Suppressor macrophage (primary cell): ENCODE results near the gene CMTM4.

Source experiments
- DNase-seq, 4 experiments: peaks; one replicate each; pipeline ENCODE4 v3.0.0-alpha.2; 2020 to 2022
- total RNA-seq, 17 experiments: gene quantifications; one replicate each; lab custom pipeline; 2026; ENCODE audit warnings: mixed read lengths in 6 of 17, inconsistent platforms in 3 of 17; lab: John Stamatoyannopoulos, UW

CMTM4 gene
- total RNA-seq: 3.0 to 27.1 (median 16.7) reads per million in 17 experiments

GRCh38 chr16:66696669-66697630 lies at the start of gene CMTM4:
TSS of gene CMTM4 (minus strand) at chr16:66696743. CDS start at chr16:66696525, 218 bp downstream.
- DNase-seq: peak; percentile 85 to 97 (median 92)

GRCh38 chr16:66746048-66746447 lies 49.5 kb upstream of the CMTM4 start:
- DNase-seq: peak in 3 of 4 experiments; percentile 15 to 18 (median 16)

GRCh38 chr16:66741950-66742808 lies 45.6 kb upstream of the CMTM4 start:
- DNase-seq: peak in 2 of 4 experiments; percentile 22 to 31

- peak; percentile 63 to 84 (median 79) for DNase-seq
These were observed 44.8 kb upstream of the CMTM4 start for GRCh38 chr16:66741169-66741900.

GRCh38 chr16:66740533-66740932 lies 44.0 kb upstream of the CMTM4 start:
- peak in 3 of 4 experiments; percentile 40 to 58 (median 42) for DNase-seq

GRCh38 chr16:66740010-66740409 lies 43.5 kb upstream of the CMTM4 start:
- peak; percentile 41 to 53 (median 47) for DNase-seq

- no peak for DNase-seq
These were observed 39.3 kb upstream of the CMTM4 start for GRCh38 chr16:66735891-66736290.

GRCh38 chr16:66731101-66731500 lies 34.6 kb upstream of the CMTM4 start:
- no peak for DNase-seq

- no peak for DNase-seq
These were observed 32.3 kb upstream of the CMTM4 start for GRCh38 chr16:66728804-66729203.

GRCh38 chr16:66728117-66728787 lies 31.7 kb upstream of the CMTM4 start:
- peak; percentile 38 to 86 (median 67) for DNase-seq

GRCh38 chr16:66720766-66721165 lies 24.2 kb upstream of the CMTM4 start:
- no peak for DNase-seq

GRCh38 chr16:66719246-66719645 lies 22.7 kb upstream of the CMTM4 start:
- no peak for DNase-seq

GRCh38 chr16:66717776-66718175 lies 21.2 kb upstream of the CMTM4 start:
- no peak for DNase-seq

GRCh38 chr16:66717112-66717675 lies 20.7 kb upstream of the CMTM4 start:
- peak; percentile 43 to 72 (median 66) for DNase-seq

- DNase-seq: no peak
These were observed 18.2 kb upstream of the CMTM4 start for GRCh38 chr16:66714654-66715307.

- DNase-seq: no peak
These were observed 17.5 kb upstream of the CMTM4 start for GRCh38 chr16:66714062-66714461.

GRCh38 chr16:66713076-66713475 lies 16.5 kb upstream of the CMTM4 start:
- DNase-seq: no peak

GRCh38 chr16:66712512-66712911 lies 16.0 kb upstream of the CMTM4 start:
- no peak for DNase-seq

- DNase-seq: no peak
These were observed 15.0 kb upstream of the CMTM4 start for GRCh38 chr16:66711581-66711980.

GRCh38 chr16:66706506-66706880 lies 9.9 kb upstream of the CMTM4 start:
- DNase-seq: no peak
